C4-2B (cell line): ENCODE data around the gene BCHE.

Source experiments
- H3K27ac ChIP-seq: fragments of 450-650 bp; 2 replicates; pipeline ENCODE4 v1.5.1; 2017
- ZFX ChIP-seq: fragments of 450-650 bp; IDR thresholded peaks from 2 replicates; pipeline ENCODE4 v1.6.1; 2017
- TF ChIP-seq, protein P1 (sequence below): fragments of 450-650 bp; conservative IDR thresholded peaks from 2 replicates; pipeline ENCODE4 v1.5.1; 2017; ENCODE audit warnings: mild to moderate bottlenecking

Gene BCHE

DNA sequence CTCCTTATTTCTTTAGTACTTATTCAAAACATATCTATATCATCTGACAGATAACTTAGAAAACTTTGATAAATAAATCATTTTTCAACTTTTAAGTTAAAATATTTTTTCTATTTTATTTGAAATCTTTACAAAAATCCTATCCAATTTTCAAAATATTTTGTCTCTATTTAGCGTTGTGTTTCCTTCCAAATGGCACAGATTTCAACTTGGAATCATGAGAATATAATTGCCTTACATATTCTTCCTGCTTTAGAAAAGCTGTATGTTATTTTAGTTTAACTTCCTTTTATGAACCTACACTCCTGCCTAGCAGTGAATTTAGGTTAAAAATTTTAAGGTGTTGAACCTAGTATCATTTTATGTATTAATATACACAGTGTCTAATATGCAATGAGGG is 38.2 kb downstream of the BCHE start:
- TF ChIP-seq, protein P1, sequence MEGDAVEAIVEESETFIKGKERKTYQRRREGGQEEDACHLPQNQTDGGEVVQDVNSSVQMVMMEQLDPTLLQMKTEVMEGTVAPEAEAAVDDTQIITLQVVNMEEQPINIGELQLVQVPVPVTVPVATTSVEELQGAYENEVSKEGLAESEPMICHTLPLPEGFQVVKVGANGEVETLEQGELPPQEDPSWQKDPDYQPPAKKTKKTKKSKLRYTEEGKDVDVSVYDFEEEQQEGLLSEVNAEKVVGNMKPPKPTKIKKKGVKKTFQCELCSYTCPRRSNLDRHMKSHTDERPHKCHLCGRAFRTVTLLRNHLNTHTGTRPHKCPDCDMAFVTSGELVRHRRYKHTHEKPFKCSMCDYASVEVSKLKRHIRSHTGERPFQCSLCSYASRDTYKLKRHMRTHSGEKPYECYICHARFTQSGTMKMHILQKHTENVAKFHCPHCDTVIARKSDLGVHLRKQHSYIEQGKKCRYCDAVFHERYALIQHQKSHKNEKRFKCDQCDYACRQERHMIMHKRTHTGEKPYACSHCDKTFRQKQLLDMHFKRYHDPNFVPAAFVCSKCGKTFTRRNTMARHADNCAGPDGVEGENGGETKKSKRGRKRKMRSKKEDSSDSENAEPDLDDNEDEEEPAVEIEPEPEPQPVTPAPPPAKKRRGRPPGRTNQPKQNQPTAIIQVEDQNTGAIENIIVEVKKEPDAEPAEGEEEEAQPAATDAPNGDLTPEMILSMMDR = no peak
- TF ChIP-seq ZFX = no peak
- H3K27ac ChIP-seq = no peak overlapping the region

DNA sequence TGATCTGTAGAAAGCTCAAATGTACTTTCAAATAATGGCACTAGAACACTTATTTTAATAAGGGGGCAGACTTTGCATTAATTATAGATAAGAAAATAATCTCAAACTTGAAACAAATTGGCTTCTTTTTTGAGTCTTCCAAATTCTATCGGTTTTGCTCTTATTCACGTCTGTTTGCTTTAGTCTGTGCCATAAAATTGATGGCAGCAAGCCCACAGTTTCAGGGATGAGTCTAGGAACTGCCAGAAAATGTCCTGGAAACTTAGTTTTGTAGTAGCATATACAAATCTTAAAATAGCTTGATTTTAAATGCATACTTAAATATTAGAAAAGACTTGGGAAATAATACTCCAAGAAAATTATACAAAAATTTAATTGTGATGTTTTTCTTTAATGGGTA is 39.7 kb downstream of the BCHE start:
- no peak overlapping the region for H3K27ac ChIP-seq
- TF ChIP-seq, protein P1 = no peak
- TF ChIP-seq ZFX = no peak

DNA sequence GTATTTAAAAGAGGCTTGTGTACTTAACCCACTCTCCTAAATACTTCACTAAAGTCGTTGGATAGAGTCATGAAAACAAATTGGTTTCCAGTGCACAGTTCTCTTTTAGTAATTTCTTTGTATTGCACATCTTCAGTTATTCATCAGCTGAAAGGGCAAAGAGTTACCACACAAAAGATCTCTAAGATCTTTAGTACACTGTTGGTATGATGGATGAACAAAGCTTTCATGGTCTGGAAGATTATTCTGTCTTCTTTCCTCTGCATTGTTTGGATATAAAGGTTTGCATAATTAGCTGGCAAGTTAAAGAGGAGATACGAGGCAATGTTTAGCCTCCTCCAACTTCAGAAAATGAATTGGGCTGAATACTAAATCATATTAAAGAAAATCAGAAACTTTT is 40.5 kb downstream of the BCHE start:
- TF ChIP-seq ZFX = no peak
- TF ChIP-seq, protein P1 = no peak
- H3K27ac ChIP-seq = no peak overlapping the region

DNA sequence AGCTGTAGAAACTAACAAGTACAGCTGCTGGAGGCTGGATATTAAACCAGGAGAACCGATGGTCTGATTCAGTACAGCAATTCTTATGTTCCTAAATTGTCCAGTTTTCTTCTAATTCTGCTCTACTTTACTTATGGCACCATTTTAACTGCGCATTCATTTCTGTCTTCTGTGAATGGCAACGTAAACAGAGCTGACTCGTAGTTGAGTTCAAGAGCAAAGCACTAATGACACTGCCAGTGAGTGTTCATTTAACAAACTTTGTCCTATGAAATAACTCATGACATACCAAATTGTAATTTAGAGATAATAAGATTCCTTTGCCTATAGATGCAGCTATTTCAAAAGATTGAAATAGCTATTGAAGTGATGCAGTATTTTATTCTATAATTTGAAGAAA is 48.7 kb downstream of the BCHE start:
- TF ChIP-seq, protein P1 = no peak
- no peak for TF ChIP-seq ZFX
- H3K27ac ChIP-seq = no peak overlapping the region

DNA sequence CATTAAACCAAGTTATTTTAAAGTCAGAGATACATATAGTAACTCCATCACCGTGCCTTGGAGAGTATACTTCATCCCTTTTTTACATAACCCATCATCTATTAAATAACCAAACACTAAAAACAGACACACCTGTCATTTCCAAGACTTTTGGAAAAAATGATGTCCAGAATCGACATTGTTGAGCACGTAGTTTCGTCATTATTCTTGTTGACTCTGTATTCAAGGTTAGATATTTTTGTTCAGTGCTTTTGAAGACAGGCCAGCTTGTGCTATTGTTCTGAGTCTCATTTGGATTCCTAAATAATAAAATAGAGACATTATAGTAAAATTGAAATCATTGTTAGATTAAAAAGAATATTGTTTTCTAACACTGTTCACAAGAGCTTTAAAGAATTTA is 51.2 kb downstream of the BCHE start:
- H3K27ac ChIP-seq = no peak overlapping the region
- no peak for TF ChIP-seq ZFX
- TF ChIP-seq, protein P1 = no peak

DNA sequence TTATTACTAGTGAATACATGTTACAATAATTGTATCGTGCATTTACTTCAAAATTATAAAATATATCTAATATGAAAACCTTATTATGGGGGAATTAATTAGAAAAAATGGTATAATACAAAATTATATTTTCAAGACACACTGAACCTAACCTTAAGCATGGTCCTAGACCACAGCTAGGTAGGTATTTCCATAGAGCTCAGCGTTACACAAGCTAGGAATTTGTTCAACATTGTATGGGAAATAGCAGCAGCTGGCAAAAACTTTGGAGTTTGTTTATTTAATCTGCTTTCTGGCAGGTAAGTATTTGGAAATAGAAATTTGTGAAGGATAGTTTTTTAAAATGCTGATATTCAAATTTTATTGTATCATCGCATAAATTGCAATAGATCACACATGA is 52.9 kb downstream of the BCHE start:
- TF ChIP-seq ZFX = no peak
- TF ChIP-seq, protein P1 = no peak
- H3K27ac ChIP-seq = no peak overlapping the region

DNA sequence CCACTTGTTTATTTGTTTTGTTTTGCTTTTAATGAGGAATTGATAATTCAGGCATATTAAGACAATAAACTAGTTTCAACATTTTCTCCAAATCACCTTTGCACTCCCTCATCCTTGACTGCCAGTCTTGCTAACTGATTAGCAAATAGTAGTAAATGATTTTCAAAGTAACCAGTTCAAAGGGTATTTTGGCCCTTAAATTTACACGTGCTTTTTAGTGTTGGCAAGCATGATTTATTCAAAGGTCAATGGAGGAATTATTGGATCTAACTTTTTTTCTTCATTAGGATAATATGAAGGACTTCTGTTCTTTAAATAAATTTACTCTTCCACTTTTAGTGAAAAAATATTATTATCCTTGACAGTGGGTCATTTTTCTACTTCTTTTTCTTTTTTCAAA is 53.8 kb downstream of the BCHE start:
- TF ChIP-seq ZFX = no peak
- no peak overlapping the region for H3K27ac ChIP-seq

DNA sequence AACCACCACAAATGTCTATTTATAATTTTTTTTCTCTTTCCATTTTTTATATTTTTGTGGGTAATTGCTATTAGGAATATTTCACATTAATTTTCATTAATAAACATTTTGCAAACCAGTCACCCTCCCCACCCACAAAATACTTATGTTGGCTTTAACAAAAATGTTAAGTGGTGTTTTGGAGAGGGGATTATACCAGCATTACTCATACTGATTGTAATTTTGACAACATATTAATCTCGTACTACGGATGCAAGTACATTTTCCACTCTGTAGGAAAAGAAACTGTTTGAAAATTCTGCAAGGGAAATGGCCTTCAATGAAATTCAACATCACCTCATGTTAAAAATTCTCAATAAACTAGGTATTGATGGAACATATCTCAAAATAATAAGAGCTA is 58.3 kb downstream of the BCHE start:
- TF ChIP-seq, protein P1 = no peak
- H3K27ac ChIP-seq = no peak overlapping the region
